ENCODE measurements around the gene RXFP3.
"Not testable (repeated sequence)": the region's sequence is repeated elsewhere in the genome, so short reads cannot be mapped to it uniquely, and the experiment has no call there.

Gene RXFP3

DNA sequence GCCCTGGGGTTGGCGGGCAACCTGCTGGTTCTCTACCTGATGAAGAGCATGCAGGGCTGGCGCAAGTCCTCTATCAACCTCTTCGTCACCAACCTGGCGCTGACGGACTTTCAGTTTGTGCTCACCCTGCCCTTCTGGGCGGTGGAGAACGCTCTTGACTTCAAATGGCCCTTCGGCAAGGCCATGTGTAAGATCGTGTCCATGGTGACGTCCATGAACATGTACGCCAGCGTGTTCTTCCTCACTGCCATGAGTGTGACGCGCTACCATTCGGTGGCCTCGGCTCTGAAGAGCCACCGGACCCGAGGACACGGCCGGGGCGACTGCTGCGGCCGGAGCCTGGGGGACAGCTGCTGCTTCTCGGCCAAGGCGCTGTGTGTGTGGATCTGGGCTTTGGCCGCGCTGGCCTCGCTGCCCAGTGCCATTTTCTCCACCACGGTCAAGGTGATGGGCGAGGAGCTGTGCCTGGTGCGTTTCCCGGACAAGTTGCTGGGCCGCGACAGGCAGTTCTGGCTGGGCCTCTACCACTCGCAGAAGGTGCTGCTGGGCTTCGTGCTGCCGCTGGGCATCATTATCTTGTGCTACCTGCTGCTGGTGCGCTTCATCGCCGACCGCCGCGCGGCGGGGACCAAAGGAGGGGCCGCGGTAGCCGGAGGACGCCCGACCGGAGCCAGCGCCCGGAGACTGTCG, 976 bp downstream of the RXFP3 start:
- DNase-seq, result no peak

DNA sequence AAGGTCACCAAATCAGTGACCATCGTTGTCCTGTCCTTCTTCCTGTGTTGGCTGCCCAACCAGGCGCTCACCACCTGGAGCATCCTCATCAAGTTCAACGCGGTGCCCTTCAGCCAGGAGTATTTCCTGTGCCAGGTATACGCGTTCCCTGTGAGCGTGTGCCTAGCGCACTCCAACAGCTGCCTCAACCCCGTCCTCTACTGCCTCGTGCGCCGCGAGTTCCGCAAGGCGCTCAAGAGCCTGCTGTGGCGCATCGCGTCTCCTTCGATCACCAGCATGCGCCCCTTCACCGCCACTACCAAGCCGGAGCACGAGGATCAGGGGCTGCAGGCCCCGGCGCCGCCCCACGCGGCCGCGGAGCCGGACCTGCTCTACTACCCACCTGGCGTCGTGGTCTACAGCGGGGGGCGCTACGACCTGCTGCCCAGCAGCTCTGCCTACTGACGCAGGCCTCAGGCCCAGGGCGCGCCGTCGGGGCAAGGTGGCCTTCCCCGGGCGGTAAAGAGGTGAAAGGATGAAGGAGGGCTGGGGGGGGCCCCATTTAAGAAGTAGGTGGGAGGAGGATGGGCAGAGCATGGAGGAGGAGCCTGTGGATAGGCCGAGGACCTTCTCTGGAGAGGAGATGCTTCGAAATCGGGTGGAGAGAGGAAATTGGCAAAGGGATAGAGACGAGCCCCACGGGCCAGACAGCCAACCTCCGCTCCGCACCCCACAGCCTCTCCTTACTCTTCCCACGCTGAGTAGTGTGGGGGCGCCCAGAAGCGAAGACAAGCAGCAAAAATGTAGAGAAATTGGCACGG, 1.7 kb downstream of the RXFP3 start:
- DNase-seq, result no peak

DNA sequence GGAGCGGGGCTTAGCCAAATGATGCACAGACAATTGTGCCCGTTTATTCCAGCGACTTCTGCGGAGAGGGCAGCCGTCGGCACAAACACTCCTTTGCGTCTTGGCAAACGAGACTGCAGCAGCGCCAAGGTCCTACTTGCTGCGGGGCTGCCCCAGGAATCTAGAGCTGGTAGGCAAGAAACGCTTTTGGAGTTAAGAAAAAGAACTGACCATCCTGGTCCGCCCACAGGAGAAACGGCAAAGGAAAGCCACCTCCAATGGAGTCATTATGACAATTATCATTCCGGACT, 2.3 kb downstream of the RXFP3 start:
- no peak for DNase-seq

DNA sequence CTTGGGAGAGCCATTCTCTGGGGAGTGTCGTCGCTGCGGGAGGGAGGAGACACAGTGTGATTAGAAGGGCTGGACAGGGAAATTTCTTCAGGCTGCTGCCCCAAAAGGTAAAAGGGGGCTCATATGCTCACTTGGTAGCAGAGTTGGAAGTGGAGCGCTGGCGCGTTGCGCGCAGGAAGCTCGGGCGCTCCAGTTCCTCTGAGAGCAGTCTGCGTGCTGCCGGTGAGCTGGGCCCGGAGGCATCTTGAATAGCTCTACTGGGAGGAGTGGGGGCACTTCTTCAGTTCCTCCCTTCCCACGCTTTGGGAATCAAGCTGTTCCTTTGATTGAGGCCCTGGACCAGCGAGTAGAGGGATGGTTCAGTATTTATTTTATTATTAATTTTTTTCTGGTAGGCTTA, 2.7 kb downstream of the RXFP3 start:
- no peak for DNase-seq

DNA sequence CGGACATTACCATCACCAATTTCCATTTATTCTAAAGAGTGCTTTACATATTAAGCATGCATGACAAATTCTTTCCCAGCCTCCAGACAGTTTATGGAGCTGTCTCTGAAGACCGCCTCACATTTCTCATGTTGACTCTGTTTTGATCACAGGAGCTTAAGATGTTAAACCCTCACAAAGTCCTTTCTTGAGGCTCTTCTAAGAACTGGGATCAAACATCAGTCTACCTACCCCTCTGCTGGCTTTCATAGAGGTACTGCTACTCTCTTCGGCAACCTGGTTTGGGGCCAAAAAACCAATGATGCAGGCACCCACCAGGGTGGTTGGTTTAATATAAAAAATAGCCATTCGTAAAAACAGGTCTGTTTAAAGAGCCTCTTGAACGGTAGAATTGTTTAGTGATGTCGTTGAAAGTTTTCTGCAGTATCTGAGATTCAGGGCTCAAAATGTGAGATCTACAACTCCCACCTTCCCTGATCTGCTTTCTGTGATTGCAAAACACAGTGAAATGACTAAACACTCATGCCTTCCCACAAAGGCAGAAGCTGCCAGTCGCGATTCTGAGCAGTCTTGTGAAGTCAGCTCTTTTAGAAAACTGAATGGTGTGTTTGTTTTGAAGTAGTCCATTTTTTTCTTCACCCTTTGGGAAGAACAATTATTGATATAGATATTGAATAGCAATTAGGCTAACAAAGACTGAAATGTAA, 3.5 kb downstream of the RXFP3 start:
- no peak for DNase-seq

DNA sequence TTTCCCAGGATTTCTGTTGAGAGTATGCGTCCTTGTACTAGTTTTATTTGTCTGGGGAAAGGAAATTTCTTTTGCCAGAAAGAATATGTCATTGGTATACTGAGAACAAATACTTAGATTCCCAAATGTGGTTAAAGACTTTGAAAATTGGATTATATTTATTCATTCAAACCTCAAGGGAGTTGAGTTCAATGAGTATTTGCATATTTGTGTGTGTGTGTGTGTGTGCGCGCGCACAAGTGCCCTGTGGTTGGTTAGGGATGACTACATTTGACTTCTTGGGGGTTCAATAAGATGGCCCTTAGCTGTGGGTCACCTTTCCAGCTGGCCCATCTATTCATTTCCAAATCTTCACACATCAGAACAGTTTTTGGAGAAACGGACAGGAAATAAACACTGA, 4.9 kb downstream of the RXFP3 start:
- DNase-seq, result no peak

DNA sequence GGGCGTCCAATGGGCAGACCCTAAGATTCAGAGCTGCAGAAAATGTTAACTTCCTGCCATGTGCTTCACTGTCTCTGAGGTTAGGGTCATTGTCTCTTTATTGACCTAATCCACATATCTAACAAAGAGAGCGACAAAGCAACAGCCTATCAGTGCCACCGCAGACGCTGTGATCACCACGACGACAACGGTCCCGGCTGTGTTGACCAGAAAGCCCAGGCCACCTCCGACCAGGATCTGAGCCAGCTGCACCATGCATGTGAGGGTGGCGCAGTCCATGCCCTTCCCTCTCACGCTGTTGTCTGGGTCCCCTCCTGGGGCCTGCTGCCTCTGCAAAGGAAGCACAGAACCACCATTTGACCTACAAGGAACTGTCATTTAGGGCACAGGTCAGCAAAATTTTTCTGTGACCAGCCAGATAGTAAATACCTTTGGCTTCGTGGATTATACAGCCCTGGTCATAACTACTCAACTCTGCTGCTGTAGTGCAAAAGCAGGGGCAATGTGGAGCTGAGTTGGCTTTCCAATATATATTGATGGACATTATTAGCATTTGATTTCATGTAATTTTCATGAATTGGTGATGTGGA, 8.5 kb downstream of the RXFP3 start:
- no peak for DNase-seq

DNA sequence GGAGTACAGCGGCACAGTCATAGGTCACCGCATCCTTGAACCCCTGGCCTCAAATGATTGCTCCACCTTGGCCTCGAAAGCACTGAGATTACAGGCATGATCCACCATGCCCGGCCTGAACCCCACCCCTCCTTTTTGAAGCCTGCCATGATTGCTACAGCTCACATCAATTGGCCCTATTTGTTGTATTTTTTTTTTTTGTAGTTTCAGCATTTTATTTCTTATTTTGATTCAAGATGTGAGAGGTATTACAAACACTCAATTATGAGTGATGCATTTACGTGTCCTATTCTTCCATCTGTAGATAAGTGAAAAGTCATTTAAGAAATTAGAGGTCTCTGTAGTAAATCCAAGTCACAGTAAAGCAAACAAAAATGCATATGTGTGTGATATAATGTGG, 16.0 kb downstream of the RXFP3 start:
- not testable (repeated sequence) for DNase-seq

DNA sequence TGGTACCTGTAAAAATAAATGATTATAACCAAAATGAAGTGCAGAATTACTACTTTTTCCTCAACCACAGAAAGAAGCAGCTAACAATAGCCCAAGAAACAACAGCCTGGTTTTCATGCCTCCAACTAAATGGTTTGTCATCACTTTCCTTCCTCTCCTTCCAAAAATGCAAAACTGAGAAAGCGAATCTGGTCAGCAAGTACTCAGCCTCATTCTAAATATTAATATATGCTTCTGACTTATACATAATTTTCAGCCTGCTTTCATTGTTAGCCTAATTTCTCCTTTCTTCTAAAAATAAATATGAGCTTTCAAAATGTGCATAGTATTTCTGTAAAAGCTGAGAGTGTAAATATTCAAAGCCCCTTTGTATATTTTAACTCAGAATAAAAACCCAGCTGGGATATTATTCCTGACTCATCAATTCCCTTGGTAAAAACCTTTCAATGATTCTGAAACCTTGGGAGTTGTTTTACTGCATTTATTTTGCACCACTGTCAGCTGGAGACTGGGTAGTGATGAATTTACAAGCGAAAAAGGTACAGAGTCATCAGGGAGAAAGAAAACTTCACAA, 21.5 kb downstream of the RXFP3 start:
- no peak for DNase-seq

DNA sequence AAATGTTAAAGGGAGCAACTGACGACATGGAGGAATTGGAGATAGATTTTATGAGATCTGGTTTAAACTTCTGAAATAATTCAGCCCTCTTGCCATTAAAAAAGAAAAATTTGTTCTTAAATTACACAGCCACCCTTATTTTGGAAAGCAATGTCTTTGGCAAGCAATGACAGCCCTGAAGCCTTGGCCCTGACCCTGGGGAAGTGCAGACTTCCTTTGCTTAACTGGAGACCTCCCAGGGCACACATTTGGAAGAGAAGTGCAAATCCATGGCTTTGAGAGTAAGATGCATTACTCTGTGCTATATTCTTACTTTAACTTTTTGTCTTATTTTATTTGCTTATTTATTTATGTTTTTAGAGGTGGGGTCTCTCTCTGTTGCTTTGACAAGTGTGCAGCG, 22.0 kb downstream of the RXFP3 start:
- DNase-seq, result no peak

DNA sequence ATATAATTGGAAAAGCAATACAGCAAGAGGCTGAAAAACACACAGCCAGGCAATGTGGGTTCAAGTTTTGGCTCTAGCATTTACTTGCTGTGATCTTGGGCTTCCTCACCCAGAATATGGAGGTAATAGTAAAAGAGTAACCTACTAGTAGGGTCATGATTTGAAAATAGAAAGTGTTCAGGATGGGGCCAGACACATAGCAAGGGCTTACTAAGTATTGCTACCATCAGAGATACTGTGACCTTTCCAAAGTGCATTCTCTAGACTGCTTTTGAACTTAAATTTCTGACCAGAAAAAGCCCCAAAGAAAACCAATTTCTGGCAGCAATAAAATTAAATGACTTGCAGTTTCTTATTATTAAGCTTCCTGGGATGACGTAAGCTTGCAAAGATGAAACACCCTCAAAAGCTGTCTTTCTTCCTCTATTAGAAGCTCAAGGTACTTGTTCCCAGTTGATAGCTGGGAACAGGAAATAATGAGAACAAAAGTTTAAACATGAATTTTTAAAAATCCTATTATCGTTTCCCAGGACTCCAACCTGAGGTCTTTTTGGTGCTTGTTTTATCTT, 28.0 kb downstream of the RXFP3 start:
- DNase-seq, result no peak

DNA sequence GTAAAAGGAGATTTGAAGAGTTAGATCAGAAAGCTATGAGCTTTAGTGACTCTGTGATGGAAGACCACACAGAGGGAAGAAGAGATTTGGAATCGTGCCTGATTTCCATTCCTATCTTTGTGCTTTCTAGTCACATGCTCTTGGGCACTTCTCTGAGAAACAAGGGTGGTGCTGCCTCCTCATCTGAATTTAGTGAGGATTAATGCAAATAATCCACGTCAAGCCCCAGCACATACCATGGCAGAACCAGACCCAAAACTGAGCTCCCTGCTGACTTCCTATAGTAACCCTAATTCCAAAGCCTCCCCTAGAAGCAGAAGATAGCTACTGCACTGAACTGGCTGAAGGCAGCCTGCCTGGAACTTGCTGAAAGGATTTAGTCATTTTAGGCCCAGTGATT, 30.6 kb downstream of the RXFP3 start:
- no peak for DNase-seq

DNA sequence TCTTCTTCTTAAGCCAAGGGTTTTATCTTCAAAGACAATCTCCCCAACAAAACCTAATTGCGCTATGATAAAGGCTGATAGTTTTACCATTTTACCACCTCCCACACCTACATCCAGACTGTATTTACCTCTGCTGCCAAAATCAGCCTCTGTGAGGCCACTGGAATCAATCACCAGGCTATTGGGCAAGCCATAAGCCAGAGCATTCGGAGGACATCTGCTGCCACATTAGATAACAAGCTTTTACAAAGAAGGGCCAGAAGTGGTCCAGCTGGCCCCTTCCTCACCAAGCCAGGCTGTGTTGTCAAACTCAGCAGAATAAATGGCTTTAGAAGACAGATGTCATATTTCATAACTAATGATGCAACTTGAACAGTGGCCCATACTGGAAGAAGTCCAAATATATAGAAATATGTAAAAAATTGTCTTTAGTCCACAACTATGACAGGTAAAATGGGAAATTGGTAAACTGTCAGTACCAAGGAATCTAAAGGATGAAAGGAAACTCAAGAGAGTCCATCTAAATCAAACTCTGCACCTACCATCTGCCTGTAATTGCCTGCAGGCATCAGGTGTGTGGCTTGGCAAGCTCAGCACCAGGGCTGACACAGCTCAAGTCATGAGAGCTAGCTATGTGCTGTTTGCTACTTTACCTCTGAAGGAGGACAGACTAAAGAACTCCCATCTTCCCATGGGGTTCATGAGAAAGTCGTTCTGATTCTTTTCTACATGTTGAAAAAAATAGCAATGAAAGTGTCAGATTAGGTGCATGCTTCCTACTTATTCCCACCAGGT, 32.2 kb downstream of the RXFP3 start:
- no peak for DNase-seq

DNA sequence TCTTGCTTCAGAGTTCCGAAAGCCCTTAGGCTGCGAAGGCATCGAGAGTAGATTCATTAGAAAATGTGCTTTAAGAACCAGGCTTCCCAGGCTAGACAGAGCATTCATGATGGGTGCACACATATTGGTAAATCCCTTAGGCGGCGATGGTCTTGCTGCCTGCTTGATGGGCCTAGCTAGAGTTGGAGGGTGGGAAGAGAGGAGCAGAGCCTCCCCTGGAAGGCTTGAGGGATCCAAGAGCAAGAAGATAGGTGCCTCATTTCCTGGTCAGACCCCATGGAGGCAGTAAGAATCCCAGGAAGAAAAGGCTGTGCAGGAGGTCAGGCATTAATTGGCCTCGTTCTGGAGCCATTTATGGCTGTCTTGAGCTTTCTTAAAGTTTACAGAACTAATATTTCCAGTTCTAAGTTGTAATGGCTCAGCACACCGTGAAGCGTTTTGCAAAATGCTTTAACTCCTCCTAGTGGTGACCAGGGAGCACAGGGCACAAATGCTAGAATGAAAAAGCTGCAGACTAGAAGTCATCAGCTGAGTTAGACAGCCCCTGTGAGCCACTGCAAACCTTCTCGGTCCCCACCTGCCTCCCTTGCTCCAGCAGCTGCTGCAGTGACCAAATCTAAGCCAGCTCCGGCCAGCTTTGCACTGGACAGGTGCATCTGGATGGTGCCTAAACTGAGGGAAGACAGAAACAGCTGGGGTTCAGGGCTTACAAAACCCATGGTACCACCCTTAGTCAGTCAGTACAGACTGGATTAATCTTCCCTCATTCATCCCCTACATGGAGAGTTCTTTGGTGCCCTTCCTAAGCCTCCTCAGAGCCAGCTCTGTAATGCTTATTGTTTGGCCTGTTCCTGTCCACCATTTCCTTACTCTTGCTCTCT, 33.6 kb downstream of the RXFP3 start:
- no peak for DNase-seq

DNA sequence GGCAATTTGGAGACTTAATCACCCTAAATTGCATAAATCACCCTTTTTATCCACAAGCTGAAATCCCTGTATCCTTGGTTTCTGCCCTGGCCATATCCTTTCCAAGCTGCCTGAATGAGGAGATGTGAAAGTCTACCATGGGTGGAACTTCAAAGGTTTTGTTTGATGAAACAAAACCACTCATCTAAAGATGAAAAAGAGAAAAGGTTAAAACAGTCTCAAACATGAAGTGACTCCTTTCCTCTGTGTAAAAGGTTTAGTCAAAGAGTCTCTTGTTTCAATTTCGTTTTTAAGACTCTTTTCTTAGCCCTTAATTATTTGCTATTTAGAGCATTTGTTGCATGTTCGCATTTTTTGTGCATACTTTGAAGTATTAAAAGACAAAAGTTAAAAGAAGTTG, 37.1 kb downstream of the RXFP3 start:
- DNase-seq, result no peak

DNA sequence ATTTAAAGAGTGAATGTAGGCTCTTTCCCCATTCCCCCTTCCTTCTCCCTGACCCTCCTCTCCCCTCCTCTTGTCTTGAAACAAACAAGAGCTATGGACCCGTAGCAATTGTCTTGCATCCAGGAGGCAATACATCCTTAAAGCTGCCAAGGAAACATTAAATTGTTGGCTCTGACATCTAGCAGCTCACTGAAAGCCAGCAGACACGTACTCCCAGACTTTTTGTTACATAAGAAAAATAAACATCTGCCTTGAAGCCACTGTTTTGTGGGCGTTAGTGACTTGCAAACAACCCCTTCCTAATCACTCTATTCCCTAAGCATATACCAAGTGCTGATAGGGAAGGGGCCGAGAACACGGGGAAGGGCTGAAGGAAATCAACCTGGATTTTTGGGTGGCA, 39.7 kb downstream of the RXFP3 start:
- DNase-seq, result no peak

DNA sequence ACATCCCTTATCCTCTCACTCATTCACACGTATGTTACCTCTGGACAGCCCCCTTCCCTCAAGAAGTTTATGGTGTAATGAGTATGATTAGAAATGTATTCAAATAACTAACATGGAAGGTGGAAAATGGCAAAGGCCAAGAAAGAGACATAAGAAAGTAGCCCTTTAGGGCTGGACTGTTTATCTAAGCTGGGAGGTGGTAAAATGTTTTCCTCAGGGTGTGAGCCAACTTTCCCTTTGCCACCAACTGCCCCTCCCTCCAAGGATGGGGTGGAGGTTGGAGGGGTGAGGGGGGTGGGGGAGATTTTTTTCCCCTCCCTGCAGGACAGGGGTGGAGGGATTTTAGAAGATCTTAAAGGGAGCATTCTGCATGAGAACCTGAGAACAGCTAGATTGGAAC, 40.1 kb downstream of the RXFP3 start:
- DNase-seq, result no peak

DNA sequence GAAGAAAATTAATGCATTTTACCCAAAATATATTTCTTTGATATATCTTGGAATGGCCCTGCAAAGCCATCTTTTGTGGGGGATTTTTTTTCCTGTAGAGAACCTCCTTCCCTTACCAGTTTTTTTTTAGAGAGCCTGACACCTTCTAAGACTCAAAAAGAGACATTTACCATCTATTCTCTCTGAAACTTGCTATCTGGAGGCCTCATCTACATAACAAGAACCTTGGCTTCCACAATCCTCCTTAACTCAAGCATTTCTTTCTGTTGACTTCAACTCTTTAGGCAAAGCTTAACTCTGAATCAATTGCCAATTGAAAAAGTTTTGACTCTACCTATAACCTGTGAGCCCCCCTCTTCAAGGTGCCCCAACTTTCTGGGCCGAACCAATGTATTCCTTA, 42.1 kb downstream of the RXFP3 start:
- DNase-seq, result no peak

DNA sequence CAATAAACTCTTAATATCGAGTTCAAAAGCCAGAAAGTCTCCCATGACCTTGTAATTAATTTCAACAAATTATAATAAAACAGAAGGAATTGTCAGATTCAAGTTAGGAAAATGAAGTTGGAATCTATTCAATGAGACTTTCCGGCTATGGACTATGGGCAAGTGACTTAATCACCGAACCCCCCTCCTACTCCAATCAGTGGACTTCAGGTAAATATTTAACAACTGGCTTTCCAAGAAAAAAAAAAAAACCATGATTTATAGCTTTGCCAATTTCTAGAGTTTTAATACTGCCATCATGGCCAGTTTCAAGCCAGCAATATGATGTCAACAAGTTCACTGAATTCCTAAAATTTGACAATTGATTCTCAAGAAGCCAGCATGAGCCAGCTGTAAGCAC, 43.8 kb downstream of the RXFP3 start:
- DNase-seq, result no peak

DNA sequence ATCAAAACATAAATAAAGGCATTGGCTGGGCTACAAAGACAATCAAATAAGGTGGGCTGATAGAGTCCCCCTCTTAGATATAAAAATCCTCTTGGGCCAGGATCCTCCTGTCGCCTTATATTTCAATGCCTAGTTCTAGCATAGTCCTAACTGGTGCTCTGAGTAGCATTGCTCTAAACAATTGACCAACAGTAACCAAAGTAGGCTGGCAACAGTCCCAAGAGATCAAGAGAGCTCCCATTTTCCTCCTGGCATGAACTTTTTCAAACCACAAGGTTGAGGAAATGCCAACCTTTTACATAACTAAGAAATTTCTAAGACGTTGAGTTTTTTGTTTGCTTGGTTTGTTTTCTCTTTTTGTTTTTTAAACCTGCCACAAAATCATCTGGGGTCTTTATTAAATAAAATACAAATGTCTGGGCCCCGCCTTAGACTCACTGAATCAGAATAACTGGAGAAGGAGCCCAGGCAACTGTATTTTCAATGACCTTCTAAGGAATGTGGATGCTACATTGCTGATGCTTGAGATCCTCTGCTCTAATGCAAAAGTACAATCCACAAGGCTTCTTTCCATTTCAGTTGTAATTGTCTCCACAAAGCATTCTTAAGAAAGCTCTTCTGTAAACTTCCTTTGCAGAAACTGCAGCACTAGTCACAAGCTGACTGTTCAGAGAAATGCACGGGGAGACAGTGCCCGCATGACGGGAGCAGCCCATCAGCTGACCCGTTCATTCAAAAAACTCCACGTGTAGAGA, 45.4 kb downstream of the RXFP3 start:
- DNase-seq, result no peak

DNA sequence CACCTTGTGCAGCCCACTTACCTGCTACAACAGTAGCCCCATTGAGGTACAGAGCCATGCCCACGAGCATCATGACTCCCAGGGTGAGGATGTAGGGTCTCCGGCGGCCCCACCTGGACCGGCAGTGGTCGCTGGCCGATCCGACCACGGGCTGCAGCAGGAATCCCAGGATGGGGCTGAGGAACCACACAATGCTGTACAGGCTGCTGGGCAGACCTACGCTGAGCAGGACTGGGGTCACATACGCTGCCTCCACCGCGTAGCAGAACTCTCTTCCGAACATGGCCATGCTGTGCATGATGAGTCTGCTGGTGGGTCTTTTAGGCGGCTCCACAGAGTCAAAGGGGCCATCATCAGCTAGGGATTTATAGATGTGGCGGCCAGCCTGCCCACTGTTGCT, 48.0 kb downstream of the RXFP3 start:
- DNase-seq, result no peak
